GM08714 (cell line): ENCODE results near the gene STAMBPL1.

Experiments used
- H3K4me3 ChIP-seq: fragments of 200-500 bp; sonication (Bioruptor generic); 2 replicates; pipeline ENCODE4 v1.5.1; 2014; ENCODE audit warnings: mild to moderate bottlenecking, low read length, inconsistent platforms
- ZNF274 ChIP-seq: IDR thresholded peaks from 2 replicates; pipeline ENCODE4 v1.6.1; 2012; ENCODE audit warnings: mild to moderate bottlenecking, low read depth, low read length

Gene STAMBPL1

DNA sequence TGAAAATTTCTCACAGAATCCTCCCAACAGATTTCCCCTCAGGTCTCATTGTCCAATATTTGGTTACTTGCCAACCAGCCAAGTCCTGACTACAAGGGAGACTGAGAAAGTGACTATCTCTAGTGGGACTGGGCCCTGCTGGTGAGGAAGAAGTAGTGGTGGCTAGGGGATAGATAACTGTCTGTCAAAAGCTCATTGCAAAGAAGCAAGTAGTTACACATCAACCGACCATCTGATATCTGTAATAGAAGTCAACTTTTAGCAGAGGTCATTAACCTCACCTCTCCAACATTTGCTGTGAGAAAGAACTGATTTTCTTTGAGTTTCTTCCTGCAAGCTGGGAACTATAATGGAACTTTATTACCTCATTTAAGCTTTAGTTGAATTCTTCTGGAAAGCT, 15.2 kb downstream of the STAMBPL1 start:
- H3K4me3 ChIP-seq: no peak overlapping the region
- no peak for TF ChIP-seq ZNF274

DNA sequence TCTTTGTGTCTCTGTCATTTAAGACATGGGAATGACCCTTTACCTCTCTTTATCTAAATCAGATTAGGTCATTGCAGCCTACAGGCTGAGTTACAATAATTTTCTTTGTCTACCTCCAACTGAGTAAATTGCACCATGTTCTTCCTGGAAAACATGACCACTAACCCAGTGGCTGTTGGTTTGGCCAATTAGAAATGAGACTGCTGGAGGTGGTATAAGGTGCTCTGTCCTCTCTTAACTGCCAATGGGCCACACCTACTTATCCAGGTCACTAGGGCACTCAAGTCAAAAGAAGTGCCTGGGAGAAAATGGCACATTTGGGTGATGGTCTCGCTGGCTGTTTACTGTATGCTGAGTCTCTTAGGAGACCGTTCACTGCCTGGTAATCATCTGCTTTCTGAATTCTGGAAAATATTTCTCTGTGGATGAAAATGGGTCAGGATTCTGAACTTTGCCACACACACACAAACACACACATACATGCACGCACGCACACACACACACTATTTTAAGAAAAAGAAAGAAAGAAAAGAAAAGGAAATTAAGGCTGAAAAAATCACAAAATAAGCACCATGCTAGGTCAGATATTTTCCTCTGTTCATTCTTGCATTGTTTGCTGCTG, 16.4 kb downstream of the STAMBPL1 start:
- TF ChIP-seq ZNF274: no peak
- no peak overlapping the region for H3K4me3 ChIP-seq

DNA sequence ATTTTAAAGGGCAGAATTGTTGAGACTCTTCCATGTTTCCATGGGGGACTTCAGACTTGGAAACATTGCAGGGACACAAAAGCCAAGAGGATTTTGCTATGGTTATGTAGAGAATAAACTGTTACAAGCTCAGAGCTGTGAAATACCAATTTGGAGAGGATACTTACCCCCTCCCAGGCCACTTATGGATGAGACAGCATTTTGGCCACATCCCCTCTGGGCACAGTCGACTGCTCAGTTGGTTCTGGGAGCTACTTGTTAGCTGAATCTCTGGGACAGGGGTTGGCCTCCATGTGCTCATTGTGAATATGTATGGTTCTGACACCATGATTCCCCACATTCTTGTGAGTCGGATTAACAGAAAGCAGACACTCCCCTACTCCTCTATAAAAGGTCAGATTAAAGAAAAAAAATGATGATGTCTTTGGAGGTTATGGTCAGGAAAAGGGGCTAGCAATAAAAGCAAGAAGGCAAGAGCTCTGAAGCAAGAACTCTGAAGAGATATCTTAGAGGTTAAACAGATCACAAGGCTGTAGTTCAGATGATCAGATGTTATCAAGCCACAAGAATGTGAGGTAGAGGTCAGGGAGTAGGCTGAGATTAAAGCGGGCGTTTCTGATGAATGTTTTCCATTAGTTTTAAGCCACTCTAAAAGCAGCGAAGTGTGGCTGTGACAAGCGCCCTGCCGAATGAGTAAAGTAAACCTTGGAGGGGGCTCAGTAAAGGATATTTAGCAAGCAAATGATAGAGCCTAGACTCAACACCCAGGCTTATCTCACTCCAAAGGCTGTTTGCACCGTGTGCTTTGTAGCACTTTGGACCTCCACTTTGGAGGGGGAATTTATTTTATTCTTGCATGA, 17.2 kb downstream of the STAMBPL1 start:
- H3K4me3 ChIP-seq: no peak overlapping the region
- no peak for TF ChIP-seq ZNF274

DNA sequence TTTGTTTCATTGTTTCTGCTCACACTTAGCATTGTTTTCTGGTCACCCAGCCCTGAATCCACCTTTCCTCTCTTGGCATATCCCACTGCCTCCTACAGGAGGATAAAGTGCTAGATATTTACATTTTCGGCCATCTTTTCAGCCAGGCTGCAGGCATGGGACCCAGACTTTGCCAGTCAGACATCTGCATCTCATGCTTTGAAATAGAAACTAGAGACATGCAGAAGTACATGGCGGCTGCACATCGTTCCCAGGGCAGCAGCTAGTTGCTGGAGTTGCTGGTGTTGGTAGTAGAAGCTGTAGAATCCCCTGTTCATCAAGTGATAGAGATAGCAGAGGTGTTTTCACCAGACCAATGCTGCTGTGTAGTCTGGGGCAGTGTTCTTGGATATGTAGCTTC, 18.7 kb downstream of the STAMBPL1 start:
- no peak for TF ChIP-seq ZNF274
- H3K4me3 ChIP-seq: peak overlapping the region; percentile 2; the same call in 1 of the 2 replicates

DNA sequence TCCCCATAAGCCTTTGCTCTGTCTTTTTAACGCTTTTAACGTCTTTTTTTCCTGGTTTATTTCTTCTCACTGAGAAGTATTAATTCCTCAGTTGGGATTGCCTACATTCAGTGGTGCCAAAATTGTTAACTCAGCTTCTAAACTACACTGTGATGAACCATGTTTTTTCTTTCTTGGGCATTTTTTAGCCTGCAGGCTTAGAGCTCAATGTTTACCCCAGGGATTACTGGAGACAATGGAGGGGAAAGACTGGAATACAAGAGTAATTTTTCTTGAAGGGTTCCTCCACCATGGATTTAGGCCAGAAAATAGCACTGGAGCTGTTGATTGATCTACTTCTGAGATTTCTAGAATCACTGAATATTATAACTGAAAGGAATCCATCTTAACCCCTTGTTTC, 19.8 kb downstream of the STAMBPL1 start:
- no peak for TF ChIP-seq ZNF274

DNA sequence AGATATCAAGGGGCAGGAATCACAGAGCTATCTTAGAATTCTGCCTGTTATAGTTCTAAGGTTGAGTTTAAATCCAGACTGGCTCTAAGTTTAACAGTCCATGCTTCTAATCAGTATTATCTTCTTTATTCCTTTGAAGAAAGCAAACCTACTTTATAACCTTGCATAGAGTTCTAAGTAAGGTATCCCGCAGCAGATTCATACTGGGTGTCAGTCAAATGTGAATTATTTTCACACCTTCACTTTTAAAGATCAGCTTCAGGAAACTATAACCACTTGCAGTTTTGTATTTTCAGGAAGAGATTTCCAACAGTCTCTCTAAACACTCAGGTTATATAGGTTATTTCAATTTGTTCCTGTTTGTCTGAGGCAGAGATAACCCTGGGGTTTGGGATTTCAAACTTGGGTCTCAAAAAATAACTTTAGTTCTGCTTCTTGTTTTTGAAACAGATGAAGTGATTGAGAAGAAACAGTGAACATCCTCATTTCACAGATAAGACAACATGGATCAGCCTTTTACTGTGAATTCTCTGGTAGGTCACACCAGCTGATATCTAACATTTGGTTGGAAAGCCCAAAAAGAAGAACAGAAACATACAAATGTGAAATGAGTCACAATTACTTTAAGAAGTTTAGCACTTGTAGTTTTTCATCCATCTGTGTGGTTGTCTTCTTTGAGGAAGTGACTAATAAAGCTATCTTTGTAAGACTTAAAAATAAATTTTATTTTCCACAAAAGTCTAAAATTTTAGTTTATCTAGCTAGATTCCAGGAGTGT, 21.4 kb downstream of the STAMBPL1 start:
- no peak for TF ChIP-seq ZNF274
- no peak overlapping the region for H3K4me3 ChIP-seq

More for the DNA sequence above, 19.8 kb downstream of the STAMBPL1 start:
- no peak overlapping the region for H3K4me3 ChIP-seq

DNA sequence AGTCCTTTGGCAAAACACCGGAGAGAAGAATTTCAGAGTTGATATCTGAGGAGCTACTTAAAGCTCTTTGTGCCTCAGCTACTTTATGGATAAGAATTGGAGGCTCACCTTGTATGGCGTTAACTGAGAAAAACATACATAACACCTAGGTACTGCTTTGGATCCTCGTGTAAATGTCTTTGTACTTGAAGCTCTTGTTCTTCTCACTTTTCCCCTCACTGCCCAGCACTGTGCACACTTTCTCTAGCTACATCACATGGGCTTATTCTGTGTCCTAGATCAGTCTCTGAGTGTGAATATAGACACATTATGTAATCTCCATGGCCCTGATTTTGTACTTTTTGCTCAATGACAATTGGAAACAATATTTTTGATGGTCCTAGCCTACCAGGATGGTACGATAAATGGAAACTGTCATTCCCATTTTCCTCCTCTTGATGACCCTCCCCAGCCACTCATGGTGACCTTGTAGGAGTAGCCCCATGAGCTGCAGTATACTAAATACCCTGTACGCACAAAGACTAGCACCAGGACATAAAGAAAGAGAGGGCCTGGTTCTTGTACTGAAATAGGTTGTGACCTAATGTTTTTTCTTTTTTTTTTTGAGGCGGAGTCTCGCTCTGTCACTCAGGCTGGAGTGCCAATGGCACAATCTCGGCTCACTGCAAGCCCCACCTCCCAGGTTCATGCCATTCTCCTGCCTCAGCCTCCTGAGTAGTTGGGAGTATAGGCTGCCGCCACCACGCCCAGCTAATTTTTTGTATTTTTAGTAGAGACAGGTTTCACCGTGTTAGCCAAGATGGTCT, 22.1 kb downstream of the STAMBPL1 start:
- TF ChIP-seq ZNF274: no peak
- no peak overlapping the region; the same call in 1 of the 2 replicates for H3K4me3 ChIP-seq

DNA sequence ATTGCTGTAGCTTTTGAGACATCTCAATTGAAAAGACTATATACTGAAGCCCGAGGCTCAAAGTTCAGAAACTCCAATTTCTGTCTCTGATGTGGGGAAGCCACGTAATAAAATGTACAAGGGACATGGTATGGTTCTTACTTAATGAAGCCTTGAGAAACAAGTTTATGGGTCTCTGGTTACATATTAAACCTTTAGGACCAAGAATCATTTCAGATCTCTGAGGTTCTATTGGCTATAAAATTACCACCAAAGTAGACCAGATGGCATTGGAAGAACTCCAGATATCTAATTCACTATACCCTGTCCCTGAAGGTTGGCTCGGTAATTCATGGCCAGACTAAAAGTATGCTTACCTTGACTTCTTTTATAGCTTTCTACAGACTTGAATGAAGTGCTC, 23.7 kb downstream of the STAMBPL1 start:
- TF ChIP-seq ZNF274: no peak
- no peak overlapping the region for H3K4me3 ChIP-seq

DNA sequence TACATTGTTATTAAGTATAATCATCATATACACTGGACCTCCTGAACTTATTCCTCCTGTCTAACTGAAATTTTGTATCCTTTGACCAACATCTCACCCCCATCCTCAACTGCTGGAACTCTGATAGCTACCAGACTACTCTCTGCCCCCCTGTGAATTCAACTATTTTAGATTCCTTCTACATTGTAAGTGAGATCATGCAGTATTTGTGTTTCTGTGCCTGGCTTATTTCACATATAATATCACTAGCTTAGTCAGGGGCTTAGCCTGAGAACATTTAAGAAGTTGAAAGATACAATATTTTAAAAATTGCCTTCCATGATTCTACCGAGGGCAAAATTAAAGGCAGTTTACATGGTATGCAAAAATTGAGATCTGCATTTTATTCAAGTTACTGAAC, 26.9 kb downstream of the STAMBPL1 start:
- TF ChIP-seq ZNF274: no peak
- H3K4me3 ChIP-seq: no peak overlapping the region

DNA sequence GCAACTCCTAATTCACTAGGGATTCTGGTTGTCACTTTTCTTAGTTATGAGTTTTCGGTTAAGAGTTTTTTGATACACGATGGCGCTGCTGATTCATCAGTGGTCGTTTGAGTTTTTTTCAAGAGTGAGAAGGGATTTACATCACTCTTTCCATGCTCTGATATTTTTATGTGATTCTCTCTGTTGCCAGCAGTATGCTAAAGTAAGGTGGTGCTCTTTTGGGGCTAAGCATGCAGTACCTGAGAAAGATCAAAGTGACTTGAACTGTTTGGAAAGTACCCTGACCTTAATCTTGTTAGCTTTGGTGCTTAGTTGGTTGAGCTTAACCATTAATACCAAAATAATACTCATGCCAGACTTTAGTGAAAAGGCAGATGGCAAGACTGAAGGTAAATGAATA, 28.1 kb downstream of the STAMBPL1 start:
- H3K4me3 ChIP-seq: no peak overlapping the region
- no peak for TF ChIP-seq ZNF274

DNA sequence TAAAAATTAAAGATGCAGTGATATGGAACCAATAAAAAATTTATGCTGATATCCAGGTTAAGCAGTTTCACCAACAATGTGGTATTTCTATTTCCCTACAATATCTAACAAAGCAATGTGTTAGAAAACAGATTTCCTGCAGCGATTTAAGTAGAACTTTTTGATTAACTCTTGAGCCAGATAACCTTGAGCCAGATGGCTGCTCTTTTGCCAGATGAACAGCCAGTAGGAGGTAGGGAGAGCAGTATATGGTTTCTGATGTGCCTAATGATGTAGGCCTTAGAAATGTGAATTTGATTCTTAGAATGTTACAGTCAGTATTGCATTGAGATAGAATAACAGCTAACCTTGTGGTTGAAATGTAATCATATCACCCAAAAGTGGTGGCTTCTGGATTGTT, 31.1 kb downstream of the STAMBPL1 start:
- H3K4me3 ChIP-seq: no peak overlapping the region
- TF ChIP-seq ZNF274: no peak

DNA sequence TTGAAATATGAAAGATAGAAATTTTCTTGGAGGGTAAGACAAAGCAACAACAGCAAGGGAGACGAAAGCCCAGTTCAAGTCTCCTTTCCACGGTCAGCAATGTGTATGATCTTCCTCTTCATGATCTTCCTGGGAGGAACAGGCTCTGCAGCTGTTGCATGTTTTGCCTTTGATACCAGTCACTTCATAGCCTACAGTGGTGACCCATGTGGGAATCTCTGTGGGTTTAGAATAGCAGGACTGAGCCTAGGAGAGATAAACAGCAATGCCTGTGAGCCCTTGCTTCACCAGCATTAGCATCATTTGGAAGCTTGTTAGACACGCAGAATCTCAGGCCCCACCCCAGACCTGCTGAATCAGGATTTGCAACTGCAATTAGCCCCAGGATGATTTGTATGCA, 31.8 kb downstream of the STAMBPL1 start:
- no peak overlapping the region for H3K4me3 ChIP-seq
- TF ChIP-seq ZNF274: no peak

DNA sequence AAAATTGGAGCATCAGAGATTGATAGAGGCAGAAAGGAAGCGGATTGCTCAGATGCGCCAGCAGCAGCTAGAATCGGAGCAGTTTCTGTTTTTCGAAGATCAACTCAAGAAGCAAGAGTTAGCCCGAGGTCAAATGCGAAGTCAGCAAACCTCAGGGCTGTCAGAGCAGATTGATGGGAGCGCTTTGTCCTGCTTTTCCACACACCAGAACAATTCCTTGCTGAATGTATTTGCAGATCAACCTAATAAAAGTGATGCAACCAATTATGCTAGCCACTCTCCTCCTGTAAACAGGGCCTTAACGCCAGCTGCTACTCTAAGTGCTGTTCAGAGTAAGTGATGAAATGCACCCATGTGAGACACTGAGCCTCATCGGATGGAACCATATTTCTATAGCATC, 33.1 kb downstream of the STAMBPL1 start:
- H3K4me3 ChIP-seq: no peak overlapping the region
- TF ChIP-seq ZNF274: no peak

DNA sequence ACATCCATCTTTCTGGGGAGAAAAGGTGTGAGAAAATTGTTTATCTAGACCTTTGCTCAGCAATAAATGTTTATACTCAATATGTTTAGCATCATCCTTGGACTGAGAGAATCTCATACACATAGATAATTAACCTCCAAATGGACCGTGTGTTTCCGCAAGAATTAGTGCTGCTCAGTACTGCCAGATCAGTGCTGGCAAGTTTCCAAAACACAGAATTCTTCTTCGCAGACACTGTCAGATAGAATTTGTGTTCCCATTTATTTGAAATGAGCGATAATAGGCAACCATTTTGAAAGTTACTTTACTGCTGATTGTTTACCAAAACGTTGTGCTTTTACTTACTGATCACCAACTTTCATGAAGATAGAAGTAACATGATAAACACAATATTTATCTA, 33.7 kb downstream of the STAMBPL1 start:
- no peak for TF ChIP-seq ZNF274
- no peak overlapping the region for H3K4me3 ChIP-seq
